Prostate gland (tissue), 2 donors: ENCODE results near the gene C2CD3. TPM values are rescaled to one million over a fixed set of nuclear protein-coding genes. Genes with fewer than 3 reads are reported as not detected.

ENCODE experiments used
- DNase-seq: peaks from one replicate; pipeline ENCODE4 v3.0.0-alpha.2; 2019; ENCODE audit warnings: low spot score
- H3K27ac ChIP-seq, 2 donors: fragments of 200-600 bp; sonication (generic); 2 replicates each; pipeline ENCODE4 v1.5.1; 2017 to 2019
- H3K27me3 ChIP-seq: fragments of 200-600 bp; sonication (generic); replicated peaks from 2 replicates; pipeline ENCODE4 v1.5.1; 2019; ENCODE audit not compliant: insufficient read depth
- H3K36me3 ChIP-seq, 2 donors: fragments of 200-600 bp; sonication (generic); 1 replicate in 1 of 2; 2 replicates in 1 of 2; pipeline versions ENCODE4 v1.5.1 to v1.8.1; 2017 to 2019
- H3K4me1 ChIP-seq: fragments of 200-600 bp; sonication (generic); replicated peaks from 2 replicates; pipeline ENCODE4 v1.5.1; 2019
- H3K4me3 ChIP-seq, 2 donors: fragments of 200-600 bp; sonication (generic); 2 replicates each; pipeline ENCODE4 v1.5.1; 2017 to 2019
- H3K9me3 ChIP-seq: fragments of 200-600 bp; sonication (generic); 2 replicates; pipeline ENCODE4 v1.5.1; 2017
- POLR2A ChIP-seq: fragments of 450-650 bp; IDR thresholded peaks from one replicate; pipeline ENCODE4 v1.6.1; 2016; ENCODE audit warnings: antibody characterized with exemption, mild to moderate bottlenecking
- POLR2AphosphoS5 ChIP-seq: sonication (generic); formaldehyde crosslinking; IDR thresholded peaks from one replicate; pipeline ENCODE4 v1.6.1; 2017; ENCODE audit warnings: antibody characterized with exemption
- WGBS: methylation state at CpG from one replicate; pipeline ENCODE4 v1.1.5; 2018; 5-methylcytosine and 5-hydroxymethylcytosine counted together
- intact Hi-C: fragments of 100-400 bp; cut with DNase I; formaldehyde crosslinking; loops from one replicate; pipeline ENCODE4 v1.14.2; 2022
- total RNA-seq, 2 donors: library from RNA; depleted of rRNA; stranded (reverse); fragments of >200 nt; gene quantifications; one replicate each; pipeline ENCODE4 v1.1.0, GENCODE V29; 2016
- TF ChIP-seq, protein P1 (sequence below), 4 experiments: fragments of 200-600 bp in 2 of 4; fragments of 450-650 bp in 2 of 4; sonication (generic) in 2 of 4; IDR thresholded peaks; 1 replicate in 3 of 4; 2 replicates in 1 of 4; pipeline ENCODE4 v1.5.1; 2016 to 2019; ENCODE audit warnings: antibody characterized with exemption in 4 of 4, mild to moderate bottlenecking in 2 of 4, moderate library complexity in 2 of 4

The C2CD3 gene
- total RNA-seq, 2 donors from 2014 or later, result 38.7 to 49.6 TPM

- no peaks in the 10 kb centered on the region for H3K27me3 ChIP-seq
- 90% methylated on average over 2 of the region's 2 CpGs for WGBS
- no peaks in the 10 kb centered on the region for H3K9me3 ChIP-seq
- no peaks in the 10 kb centered on the region for H3K4me1 ChIP-seq
- no peak for TF ChIP-seq POLR2A
- TF ChIP-seq POLR2AphosphoS5, result no peak
- TF ChIP-seq, protein P1, sequence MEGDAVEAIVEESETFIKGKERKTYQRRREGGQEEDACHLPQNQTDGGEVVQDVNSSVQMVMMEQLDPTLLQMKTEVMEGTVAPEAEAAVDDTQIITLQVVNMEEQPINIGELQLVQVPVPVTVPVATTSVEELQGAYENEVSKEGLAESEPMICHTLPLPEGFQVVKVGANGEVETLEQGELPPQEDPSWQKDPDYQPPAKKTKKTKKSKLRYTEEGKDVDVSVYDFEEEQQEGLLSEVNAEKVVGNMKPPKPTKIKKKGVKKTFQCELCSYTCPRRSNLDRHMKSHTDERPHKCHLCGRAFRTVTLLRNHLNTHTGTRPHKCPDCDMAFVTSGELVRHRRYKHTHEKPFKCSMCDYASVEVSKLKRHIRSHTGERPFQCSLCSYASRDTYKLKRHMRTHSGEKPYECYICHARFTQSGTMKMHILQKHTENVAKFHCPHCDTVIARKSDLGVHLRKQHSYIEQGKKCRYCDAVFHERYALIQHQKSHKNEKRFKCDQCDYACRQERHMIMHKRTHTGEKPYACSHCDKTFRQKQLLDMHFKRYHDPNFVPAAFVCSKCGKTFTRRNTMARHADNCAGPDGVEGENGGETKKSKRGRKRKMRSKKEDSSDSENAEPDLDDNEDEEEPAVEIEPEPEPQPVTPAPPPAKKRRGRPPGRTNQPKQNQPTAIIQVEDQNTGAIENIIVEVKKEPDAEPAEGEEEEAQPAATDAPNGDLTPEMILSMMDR (IDR thresholded peaks at IDR 0.05), result no peak
- H3K27ac ChIP-seq, result no peak overlapping the region
- H3K4me3 ChIP-seq, result no peak overlapping the region
- intact Hi-C loops, result no loop called here
- DNase-seq, result no peak
- H3K36me3 ChIP-seq, result no peaks in the 10 kb centered on the region
Observed at GRCh38 chr11:74014880-74015279, 155.9 kb downstream of the C2CD3 start.

GRCh38 chr11:74013141-74013540 is 157.7 kb downstream of the C2CD3 start:
- intact Hi-C loops, result no loop called here
- TF ChIP-seq POLR2A (no peak), POLR2AphosphoS5 (no peak)
- TF ChIP-seq, protein P1 (IDR thresholded peaks at IDR 0.05), result no peak
- Histone ChIP-seq H3K27ac (no peak overlapping the region), H3K4me1 (no peaks in the 10 kb centered on the region), H3K27me3 (no peaks in the 10 kb centered on the region), H3K4me3 (no peak overlapping the region), H3K36me3 (no peaks in the 10 kb centered on the region), H3K9me3 (no peaks in the 10 kb centered on the region)
- DNase-seq, result no peak
- 95% methylated on average over 8 of the region's 8 CpGs for WGBS

DNA sequence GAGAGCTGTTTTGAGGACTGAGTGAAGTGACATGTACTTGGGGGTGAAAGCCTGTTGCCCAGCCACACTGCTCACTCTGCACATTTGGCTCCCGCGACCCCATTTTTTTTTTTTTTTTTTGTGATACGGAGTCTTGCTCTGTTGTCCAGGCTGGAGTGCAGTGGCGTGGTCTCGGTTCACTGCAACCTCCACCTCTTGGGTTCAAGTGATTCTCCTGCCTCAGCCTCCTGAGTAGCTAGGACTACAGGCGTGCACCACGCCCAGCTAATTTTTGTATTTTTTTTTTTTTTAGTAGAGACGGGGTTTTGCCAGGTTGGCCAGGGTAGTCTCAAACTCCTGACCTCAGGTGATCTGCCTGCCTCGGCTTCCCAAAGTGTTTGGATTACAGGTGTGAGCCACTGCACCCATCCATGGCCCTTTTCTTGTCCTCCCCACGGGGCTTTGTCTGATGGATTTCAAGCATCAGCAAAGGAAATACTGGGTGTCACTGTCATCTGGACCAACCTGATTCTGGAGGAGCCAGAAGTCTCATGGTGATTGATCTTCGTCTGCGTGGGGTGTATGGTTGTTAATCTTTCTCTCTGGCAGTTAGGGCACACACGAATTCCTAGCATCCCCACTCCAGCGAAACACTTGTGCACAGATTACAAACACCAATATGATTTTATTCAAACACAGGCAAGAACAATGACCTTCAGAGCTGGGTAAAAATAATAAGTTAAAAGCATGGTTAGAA is 158.6 kb downstream of the C2CD3 start:
- Histone ChIP-seq H3K27me3 (no peaks in the 10 kb centered on the region), H3K9me3 (no peaks in the 10 kb centered on the region), H3K4me1 (no peaks in the 10 kb centered on the region), H3K36me3 (no peaks in the 10 kb centered on the region), H3K4me3 (no peak overlapping the region), H3K27ac (no peak overlapping the region)
- DNase-seq, result no peak
- TF ChIP-seq POLR2A (no peak), POLR2AphosphoS5 (no peak)
- TF ChIP-seq, protein P1 (IDR thresholded peaks at IDR 0.05), result no peak
- 89% methylated on average over 14 of the region's 14 CpGs for WGBS
- intact Hi-C loops, result no loop called here

- no peak for TF ChIP-seq POLR2AphosphoS5
- TF ChIP-seq POLR2A, result no peak
- Histone ChIP-seq H3K27ac (no peak overlapping the region), H3K36me3 (no peaks in the 10 kb centered on the region), H3K27me3 (no peaks in the 10 kb centered on the region), H3K4me3 (no peak overlapping the region), H3K9me3 (no peaks in the 10 kb centered on the region), H3K4me1 (no peaks in the 10 kb centered on the region)
- no peak for DNase-seq
- WGBS, result 88% methylated on average over 8 of the region's 8 CpGs
- intact Hi-C loops, result no loop called here
Observed at GRCh38 chr11:74011360-74012073, 159.3 kb downstream of the C2CD3 start.

- Histone ChIP-seq H3K27ac (no peak overlapping the region), H3K36me3 (no peaks in the 10 kb centered on the region), H3K4me1 (no peaks in the 10 kb centered on the region), H3K4me3 (no peak overlapping the region), H3K9me3 (no peaks in the 10 kb centered on the region), H3K27me3 (no peaks in the 10 kb centered on the region)
- 88% methylated on average over 9 of the region's 9 CpGs for WGBS
- TF ChIP-seq, protein P1 (IDR thresholded peaks at IDR 0.05), result no peak
- TF ChIP-seq POLR2AphosphoS5 (no peak), POLR2A (no peak)
- intact Hi-C loops, result no loop called here
- DNase-seq, result no peak
Observed at GRCh38 chr11:74010306-74011300, 160.2 kb downstream of the C2CD3 start.
